ENCODE results near the gene RAP1GAP2.
A peak's percentile ranks its signal among the peaks of the same experiment; 100 is the strongest.
"Not testable (repeated sequence)": the region's sequence is repeated elsewhere in the genome, so short reads cannot be mapped to it uniquely, and the experiment has no call there.

RAP1GAP2 gene

GRCh38 chr17:2777242-2777867 is 18.9 kb upstream of the RAP1GAP2 start:
- peaks cover 5% of the 10 kb centered on the region for H3K4me1 ChIP-seq (ENCODE audit: control insufficient read depth, insufficient read depth, low read length)
- H3K4me3 ChIP-seq (ENCODE audit: low read length), result no peak overlapping the region
- H3K4me2 ChIP-seq (ENCODE audit: low read length), result no peak overlapping the region
- no peak overlapping the region for H3K9ac ChIP-seq (ENCODE audit: low read depth, low read length)
- peaks cover 54% of the 10 kb centered on the region for H3K27me3 ChIP-seq (ENCODE audit: control insufficient read depth, insufficient read depth, low read length)
- H3K9me3 ChIP-seq (replicated peaks; ENCODE audit: low read length), result no peaks in the 10 kb centered on the region
- H3K36me3 ChIP-seq (ENCODE audit: insufficient read depth, low read length), result no peaks in the 10 kb centered on the region

- no peak overlapping the region for H3K4me2 ChIP-seq (ENCODE audit: low read length)
- no peak overlapping the region for H3K4me3 ChIP-seq (ENCODE audit: low read length)
- H3K27me3 ChIP-seq (ENCODE audit: control insufficient read depth, insufficient read depth, low read length), result peaks cover 46% of the 10 kb centered on the region
- H3K36me3 ChIP-seq (ENCODE audit: insufficient read depth, low read length), result no peaks in the 10 kb centered on the region
- H3K9ac ChIP-seq (ENCODE audit: low read depth, low read length), result no peak overlapping the region
- H3K9me3 ChIP-seq (replicated peaks; ENCODE audit: low read length), result no peaks in the 10 kb centered on the region
- H3K4me1 ChIP-seq (ENCODE audit: control insufficient read depth, insufficient read depth, low read length), result peaks cover 5% of the 10 kb centered on the region
Observed at GRCh38 chr17:2778489-2778888, 17.7 kb upstream of the RAP1GAP2 start.

- peaks cover 5% of the 10 kb centered on the region for H3K4me1 ChIP-seq (ENCODE audit: control insufficient read depth, insufficient read depth, low read length)
- no peak overlapping the region for H3K4me3 ChIP-seq (ENCODE audit: low read length)
- no peak overlapping the region for H3K4me2 ChIP-seq (ENCODE audit: low read length)
- no peaks in the 10 kb centered on the region for H3K9me3 ChIP-seq (replicated peaks; ENCODE audit: low read length)
- peaks cover 46% of the 10 kb centered on the region for H3K27me3 ChIP-seq (ENCODE audit: control insufficient read depth, insufficient read depth, low read length)
- H3K9ac ChIP-seq (ENCODE audit: low read depth, low read length), result no peak overlapping the region
- no peaks in the 10 kb centered on the region for H3K36me3 ChIP-seq (ENCODE audit: insufficient read depth, low read length)
Observed at GRCh38 chr17:2779545-2779944, 16.7 kb upstream of the RAP1GAP2 start.

GRCh38 chr17:2780256-2780655 is 16.0 kb upstream of the RAP1GAP2 start:
- H3K4me2 ChIP-seq (ENCODE audit: low read length), result no peak overlapping the region
- no peak overlapping the region for H3K9ac ChIP-seq (ENCODE audit: low read depth, low read length)
- no peaks in the 10 kb centered on the region for H3K36me3 ChIP-seq (ENCODE audit: insufficient read depth, low read length)
- H3K9me3 ChIP-seq (replicated peaks; ENCODE audit: low read length), result no peaks in the 10 kb centered on the region
- H3K4me1 ChIP-seq (ENCODE audit: control insufficient read depth, insufficient read depth, low read length), result peaks cover 5% of the 10 kb centered on the region
- H3K4me3 ChIP-seq (ENCODE audit: low read length), result no peak overlapping the region
- peaks cover 43% of the 10 kb centered on the region for H3K27me3 ChIP-seq (ENCODE audit: control insufficient read depth, insufficient read depth, low read length)

- Histone ChIP-seq H3K36me3 (ENCODE audit: insufficient read depth, low read length) (no peaks in the 10 kb centered on the region), H3K4me1 (ENCODE audit: control insufficient read depth, insufficient read depth, low read length) (peaks cover 5% of the 10 kb centered on the region), H3K9me3 (replicated peaks; ENCODE audit: low read length) (no peaks in the 10 kb centered on the region), H3K9ac (ENCODE audit: low read depth, low read length) (no peak overlapping the region), H3K4me2 (ENCODE audit: low read length) (no peak overlapping the region), H3K4me3 (ENCODE audit: low read length) (no peak overlapping the region), H3K27me3 (ENCODE audit: control insufficient read depth, insufficient read depth, low read length) (peaks cover 36% of the 10 kb centered on the region)
Observed at GRCh38 chr17:2780931-2781454, 15.2 kb upstream of the RAP1GAP2 start.

GRCh38 chr17:2781598-2781997 is 14.6 kb upstream of the RAP1GAP2 start:
- peaks cover 33% of the 10 kb centered on the region for H3K27me3 ChIP-seq (ENCODE audit: control insufficient read depth, insufficient read depth, low read length)
- H3K4me1 ChIP-seq (ENCODE audit: control insufficient read depth, insufficient read depth, low read length); H3K4me3 ChIP-seq (ENCODE audit: low read length); H3K9ac ChIP-seq (ENCODE audit: low read depth, low read length); H3K36me3 ChIP-seq (ENCODE audit: insufficient read depth, low read length); H3K4me2 ChIP-seq (ENCODE audit: low read length); H3K9me3 ChIP-seq (replicated peaks; ENCODE audit: low read length): not testable (repeated sequence)

- Histone ChIP-seq H3K4me2 (ENCODE audit: low read length) (no peak overlapping the region), H3K36me3 (ENCODE audit: insufficient read depth, low read length) (no peaks in the 10 kb centered on the region), H3K27me3 (ENCODE audit: control insufficient read depth, insufficient read depth, low read length) (peaks cover 30% of the 10 kb centered on the region), H3K4me3 (ENCODE audit: low read length) (no peak overlapping the region), H3K9ac (ENCODE audit: low read depth, low read length) (no peak overlapping the region), H3K9me3 (replicated peaks; ENCODE audit: low read length) (no peaks in the 10 kb centered on the region), H3K4me1 (ENCODE audit: control insufficient read depth, insufficient read depth, low read length) (peaks cover 5% of the 10 kb centered on the region)
Observed at GRCh38 chr17:2782055-2782454, 14.2 kb upstream of the RAP1GAP2 start.

GRCh38 chr17:2783310-2784030 is 12.8 kb upstream of the RAP1GAP2 start:
- H3K9ac ChIP-seq (ENCODE audit: low read depth, low read length), result no peak overlapping the region
- H3K36me3 ChIP-seq (ENCODE audit: insufficient read depth, low read length), result no peaks in the 10 kb centered on the region
- no peak overlapping the region for H3K4me2 ChIP-seq (ENCODE audit: low read length)
- no peak overlapping the region for H3K4me3 ChIP-seq (ENCODE audit: low read length)
- H3K9me3 ChIP-seq (replicated peaks; ENCODE audit: low read length), result no peaks in the 10 kb centered on the region
- H3K27me3 ChIP-seq (ENCODE audit: control insufficient read depth, insufficient read depth, low read length), result peaks cover 22% of the 10 kb centered on the region
- peaks cover 5% of the 10 kb centered on the region for H3K4me1 ChIP-seq (ENCODE audit: control insufficient read depth, insufficient read depth, low read length)

GRCh38 chr17:2784864-2785263 is 11.4 kb upstream of the RAP1GAP2 start:
- no peak overlapping the region for H3K9ac ChIP-seq (ENCODE audit: low read depth, low read length)
- peaks cover 15% of the 10 kb centered on the region for H3K27me3 ChIP-seq (ENCODE audit: control insufficient read depth, insufficient read depth, low read length)
- H3K4me2 ChIP-seq (ENCODE audit: low read length), result no peak overlapping the region
- H3K9me3 ChIP-seq (replicated peaks; ENCODE audit: low read length), result no peaks in the 10 kb centered on the region
- H3K4me1 ChIP-seq (ENCODE audit: control insufficient read depth, insufficient read depth, low read length), result peaks cover 5% of the 10 kb centered on the region
- no peak overlapping the region for H3K4me3 ChIP-seq (ENCODE audit: low read length)
- no peaks in the 10 kb centered on the region for H3K36me3 ChIP-seq (ENCODE audit: insufficient read depth, low read length)

GRCh38 chr17:2785376-2785775 is 10.9 kb upstream of the RAP1GAP2 start:
- H3K36me3 ChIP-seq (ENCODE audit: insufficient read depth, low read length); H3K9me3 ChIP-seq (replicated peaks; ENCODE audit: low read length); H3K4me1 ChIP-seq (ENCODE audit: control insufficient read depth, insufficient read depth, low read length); H3K9ac ChIP-seq (ENCODE audit: low read depth, low read length); H3K4me2 ChIP-seq (ENCODE audit: low read length); H3K4me3 ChIP-seq (ENCODE audit: low read length): not testable (repeated sequence)
- H3K27me3 ChIP-seq (ENCODE audit: control insufficient read depth, insufficient read depth, low read length), result peaks cover 16% of the 10 kb centered on the region

GRCh38 chr17:2786176-2786881 is 9.9 kb upstream of the RAP1GAP2 start:
- no peaks in the 10 kb centered on the region for H3K36me3 ChIP-seq (ENCODE audit: insufficient read depth, low read length)
- no peak overlapping the region for H3K9ac ChIP-seq (ENCODE audit: low read depth, low read length)
- peaks cover 14% of the 10 kb centered on the region for H3K27me3 ChIP-seq (ENCODE audit: control insufficient read depth, insufficient read depth, low read length)
- H3K4me1 ChIP-seq (ENCODE audit: control insufficient read depth, insufficient read depth, low read length), result peaks cover 5% of the 10 kb centered on the region
- H3K9me3 ChIP-seq (replicated peaks; ENCODE audit: low read length), result no peaks in the 10 kb centered on the region
- H3K4me3 ChIP-seq (ENCODE audit: low read length), result no peak overlapping the region
- H3K4me2 ChIP-seq (ENCODE audit: low read length), result peak overlapping the region; percentile 31

Measured in skeletal muscle satellite cell (primary cell).